ENCODE results near the gene TAS2R40.

Gene TAS2R40

DNA sequence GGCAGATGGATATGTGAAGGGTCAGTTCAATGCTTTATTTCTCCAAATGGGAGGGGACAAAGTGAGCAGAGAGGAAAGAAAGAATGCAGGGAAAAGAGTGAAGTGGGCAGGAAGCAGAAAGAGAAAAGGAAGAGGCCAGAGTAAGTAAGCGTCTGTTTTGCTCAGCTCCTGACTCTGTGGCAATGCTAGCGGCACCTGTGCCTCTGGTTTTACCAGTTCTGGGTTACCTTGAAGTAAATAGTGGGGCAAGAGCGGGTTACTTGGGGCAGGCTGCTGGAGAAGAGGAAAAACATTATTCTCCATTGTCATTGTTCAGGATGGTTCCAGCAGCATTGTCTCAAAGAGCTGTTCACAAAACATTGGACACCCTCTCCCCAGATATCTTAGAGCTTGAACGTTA is 1.9 kb downstream of the TAS2R40 start:
- no peak for DNase-seq (ENCODE audit: low read depth in 2 of 2)

DNA sequence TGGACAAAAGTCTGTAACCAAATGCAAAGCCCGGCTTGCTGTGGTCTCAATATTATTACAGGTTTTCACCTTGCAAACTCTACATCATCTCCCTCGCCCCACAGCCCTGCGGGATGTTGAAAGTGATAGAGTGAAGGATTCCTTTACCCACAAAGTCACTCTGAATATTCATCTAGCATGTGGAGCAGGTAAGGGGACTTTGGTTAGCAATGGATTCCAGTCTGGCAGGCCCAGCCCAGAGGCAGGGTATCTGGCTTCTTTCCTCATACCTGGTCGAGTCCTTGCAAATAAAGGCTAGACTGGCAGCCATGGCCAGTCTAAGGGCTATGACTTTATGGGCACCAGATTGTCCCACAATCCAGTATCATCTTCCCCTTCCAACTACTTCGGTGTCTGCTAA is 3.2 kb downstream of the TAS2R40 start:
- DNase-seq (ENCODE audit: low read depth in 2 of 2) = no peak

DNA sequence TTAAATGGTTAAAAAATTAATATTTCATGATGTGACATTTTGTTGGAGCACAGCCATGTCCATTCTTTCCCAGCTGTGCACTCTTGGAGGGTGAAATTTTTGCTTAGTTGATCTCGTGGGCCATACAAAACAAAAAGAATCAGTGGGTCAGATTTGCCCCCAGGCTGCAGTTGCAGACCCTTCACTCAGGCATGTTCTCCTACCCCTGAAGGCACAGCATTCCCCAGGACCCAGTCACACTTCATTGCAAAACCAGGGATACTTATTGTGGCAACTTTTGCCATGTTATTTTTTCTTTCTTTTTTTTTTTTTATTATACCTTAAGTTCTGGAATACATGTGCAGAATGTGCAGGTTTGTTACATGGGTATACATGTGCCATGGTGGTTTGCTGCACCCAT is 6.0 kb downstream of the TAS2R40 start:
- DNase-seq (ENCODE audit: low read depth in 2 of 2) = no peak

DNA sequence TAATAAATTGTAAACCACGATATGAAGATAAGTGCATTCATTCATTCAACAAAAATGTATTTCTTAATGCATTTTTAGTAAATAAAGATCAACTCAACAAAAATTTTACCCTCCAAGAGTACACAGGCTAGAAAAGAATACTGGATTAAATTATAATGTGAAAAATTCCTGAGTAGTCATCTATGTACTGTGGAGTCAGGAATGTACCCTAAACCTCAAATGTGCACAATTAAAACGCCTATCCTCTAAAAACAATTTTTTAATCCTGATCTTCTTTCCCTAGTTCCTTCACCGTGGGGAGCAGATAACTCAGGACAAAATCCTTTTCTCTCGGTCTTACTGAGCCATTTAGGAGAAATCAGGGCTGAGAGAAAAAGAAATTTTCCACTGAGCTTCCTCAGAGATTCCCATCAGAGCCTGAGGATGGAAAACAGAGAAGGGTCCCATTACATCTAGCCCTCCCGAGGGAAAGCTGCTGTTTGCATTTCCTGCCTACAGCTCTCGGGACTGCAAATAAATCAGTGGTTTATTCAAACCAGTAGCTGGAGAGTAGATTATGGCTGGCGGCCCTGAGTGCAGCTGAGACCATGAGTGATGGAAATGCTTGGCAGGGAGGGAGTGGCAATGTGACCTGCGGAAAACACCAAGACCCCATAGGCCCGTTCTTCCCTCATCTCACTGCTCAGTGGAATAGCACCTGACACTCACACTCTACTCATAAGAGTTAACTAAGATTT is 7.4 kb downstream of the TAS2R40 start:
- no peak for DNase-seq (ENCODE audit: low read depth in 2 of 2)

DNA sequence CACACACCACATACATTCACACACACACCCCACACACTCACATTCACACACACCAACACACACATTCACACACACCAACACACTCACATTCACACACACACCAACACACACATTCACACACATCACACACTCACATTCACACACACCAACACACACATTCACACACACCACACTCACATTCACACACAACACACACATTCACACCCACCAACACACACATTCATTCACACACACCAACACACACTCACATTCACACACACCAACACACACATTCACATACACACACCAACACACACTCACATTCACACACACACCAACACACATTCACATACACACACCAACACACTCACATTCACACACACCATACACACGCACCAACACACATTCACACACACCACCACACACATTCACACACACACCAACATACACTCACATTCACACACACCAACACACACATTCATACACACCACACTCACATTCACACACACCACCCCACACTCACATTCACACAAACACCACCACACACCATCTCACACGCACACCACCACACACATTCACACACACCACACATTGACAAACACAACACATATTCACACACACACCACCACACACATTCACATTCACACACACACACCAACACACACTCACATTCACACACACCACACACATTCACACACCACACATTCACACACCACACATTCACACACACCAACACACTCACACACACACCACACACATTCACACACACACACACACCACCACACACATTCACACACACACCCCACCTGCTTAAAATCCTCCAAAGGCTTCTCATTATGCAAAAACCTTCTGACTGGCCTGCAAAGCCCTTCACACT is 9.0 kb downstream of the TAS2R40 start:
- DNase-seq (ENCODE audit: low read depth in 2 of 2) = no peak

DNA sequence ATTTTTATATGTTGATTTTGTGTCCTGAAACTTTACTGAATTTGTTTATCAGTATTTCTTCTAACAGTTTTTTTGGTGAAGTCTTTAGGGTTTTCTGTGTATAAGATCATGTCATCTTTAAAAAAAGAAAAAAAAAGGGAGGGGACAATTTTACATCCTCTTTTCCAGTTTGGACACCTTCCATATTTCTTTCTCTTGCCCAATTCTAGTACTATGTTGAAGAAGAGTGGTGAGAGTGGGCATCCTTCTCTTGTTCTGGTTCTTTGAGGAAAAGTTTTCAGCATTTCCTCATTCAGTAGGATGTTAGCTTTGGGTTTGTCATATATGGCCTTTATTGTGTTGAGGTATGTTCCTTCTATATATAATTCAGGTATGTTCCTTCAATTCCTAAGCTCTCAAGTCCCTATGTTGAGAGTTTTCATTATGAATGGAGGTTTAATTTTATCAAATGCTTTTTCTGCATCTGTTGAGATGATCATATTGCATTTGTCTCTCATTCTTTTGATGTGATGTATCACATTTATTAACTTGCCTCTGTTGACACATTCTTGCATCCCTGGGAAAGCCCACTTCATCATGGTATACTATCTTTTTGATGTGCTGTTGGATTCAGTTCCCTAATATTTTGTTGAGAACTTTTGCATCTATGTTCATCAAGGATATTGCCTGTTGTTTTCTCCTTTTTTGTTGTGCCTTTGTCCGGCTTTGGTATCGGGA is 12.1 kb downstream of the TAS2R40 start:
- DNase-seq (ENCODE audit: low read depth in 2 of 2) = no peak

DNA sequence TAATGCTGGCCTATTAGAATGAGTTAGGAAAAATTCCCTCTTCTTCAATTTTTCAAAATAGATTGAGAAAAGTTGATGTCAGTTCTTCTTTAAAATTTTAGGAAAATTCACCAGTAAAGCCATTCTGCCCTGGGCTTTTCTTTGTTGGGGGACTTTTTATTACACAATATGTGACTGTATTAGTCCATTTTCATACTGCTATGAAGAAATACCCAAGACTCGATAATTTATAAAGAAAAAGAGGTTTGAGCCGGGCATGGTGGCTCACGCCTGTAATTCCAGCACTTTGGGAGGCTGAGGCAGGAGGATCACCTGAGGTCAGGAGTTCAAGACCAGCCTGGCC is 12.7 kb downstream of the TAS2R40 start:
- no peak for DNase-seq (ENCODE audit: low read depth in 2 of 2)

DNA sequence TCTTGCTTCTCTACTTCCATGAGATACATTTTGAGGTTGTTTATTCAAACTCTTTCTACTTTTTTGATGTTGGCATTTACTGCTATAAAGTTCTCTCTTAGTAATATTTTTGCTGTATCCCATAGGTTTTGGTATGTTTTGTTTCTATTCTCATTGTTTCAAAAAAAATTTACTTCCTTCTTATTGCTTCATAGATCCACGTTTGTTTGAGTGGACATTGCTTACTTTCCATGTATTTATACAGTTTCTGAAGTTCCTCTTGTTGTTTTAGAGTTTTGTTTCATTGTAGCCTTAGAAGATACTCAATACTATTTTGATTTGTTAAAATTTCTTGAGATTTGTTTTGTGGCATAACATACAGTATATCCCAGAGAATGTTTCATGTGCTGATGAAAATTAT is 13.7 kb downstream of the TAS2R40 start:
- DNase-seq (ENCODE audit: low read depth in 2 of 2) = no peak

DNA sequence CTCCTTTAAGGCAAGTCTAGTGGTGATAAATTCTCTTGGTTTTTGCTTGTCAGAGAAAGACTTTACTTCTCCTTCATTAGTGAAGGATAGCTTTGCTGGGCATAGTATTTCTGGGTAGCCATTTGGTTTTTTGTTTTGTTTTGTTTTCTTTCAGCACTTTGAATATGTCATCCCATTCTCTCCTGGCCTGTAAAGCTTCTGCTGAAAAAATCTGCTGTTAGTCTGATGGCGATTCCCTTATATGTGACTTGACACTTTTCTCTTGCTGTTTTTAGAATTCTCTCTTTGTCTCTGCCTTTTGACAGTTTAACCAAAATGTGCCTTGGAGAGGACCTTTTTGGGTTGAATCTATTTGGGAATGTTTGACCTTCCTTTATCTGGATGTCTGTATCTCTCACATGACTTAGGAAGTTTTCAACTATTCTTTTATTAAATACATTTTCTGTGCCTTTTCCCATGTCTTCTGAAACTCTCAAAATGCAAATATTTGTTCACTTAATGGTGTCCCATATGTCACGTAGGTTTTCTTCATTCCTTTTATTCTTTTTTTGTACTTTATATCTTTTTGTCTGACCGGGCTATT is 14.7 kb downstream of the TAS2R40 start:
- DNase-seq (ENCODE audit: low read depth in 2 of 2) = no peak

DNA sequence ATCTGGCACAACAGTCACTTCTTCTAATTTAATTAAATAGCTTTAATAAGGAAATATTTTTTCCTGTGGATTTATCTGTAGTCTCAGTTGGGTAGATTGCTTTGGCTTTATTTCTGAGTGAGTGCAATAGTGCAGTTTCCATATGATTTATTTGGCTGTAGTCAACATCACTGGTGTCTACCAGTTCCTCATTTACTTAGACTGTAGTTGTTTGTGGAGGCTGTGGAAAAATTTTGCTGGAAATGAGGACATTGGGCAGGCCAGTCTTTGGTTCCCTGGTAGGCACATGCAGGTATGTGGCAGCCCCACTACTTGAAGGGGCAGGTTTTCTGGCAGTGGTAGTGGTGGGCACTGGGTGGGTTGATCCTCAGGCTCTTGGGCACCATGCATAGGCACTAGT is 15.5 kb downstream of the TAS2R40 start:
- no peak for DNase-seq (ENCODE audit: low read depth in 2 of 2)

DNA sequence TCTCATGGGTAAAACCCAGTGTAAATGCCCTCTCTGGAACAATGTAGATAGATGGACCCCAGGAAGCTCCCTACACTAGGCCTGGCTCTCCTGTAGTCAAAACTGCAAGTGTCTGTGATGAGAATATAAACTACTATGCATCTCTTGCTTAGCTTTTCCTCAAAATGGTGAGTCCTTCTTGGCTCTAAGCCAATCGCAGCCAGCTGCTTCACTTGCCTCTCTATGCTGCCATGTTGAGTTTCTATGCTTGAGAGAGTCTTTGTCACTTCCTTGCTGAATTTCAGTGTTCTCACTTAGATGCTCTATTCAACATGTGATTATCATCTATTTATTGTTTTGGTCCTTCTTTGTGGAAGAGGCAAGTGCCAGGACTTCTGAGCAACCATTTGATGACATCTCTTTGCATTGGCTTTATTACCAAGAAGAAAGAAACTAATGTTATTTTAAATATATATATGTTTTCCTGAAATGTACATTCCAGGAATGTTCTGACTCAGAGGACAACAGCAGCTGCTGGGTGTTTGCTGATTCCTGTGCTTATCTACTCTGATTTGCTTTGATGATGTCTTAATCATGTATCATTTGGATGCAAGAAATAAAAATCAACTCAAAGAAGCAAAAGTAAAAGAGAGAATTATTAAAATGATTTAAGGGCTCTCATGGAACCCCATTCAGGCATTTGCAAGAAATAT is 16.6 kb downstream of the TAS2R40 start:
- DNase-seq (ENCODE audit: low read depth in 2 of 2) = no peak

DNA sequence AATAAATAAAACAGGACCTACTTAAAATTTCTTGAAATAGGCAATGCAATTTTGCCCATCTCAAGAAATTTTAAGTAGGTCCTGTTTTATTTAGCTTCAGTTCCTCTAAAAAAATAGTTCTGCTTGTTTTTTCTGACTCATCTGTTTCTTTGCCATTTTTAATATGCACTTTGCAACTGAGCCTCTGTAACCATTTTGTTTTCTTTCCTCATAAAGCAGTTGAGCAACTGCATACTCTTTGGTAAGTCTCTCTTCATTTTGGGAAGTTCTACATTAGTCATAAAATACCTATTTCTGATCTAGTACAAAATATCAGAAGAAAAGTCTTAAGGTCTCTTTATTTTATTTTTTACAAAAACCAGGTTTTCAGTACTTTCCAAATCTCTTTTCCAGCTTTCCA is 18.0 kb downstream of the TAS2R40 start:
- no peak for DNase-seq (ENCODE audit: low read depth in 2 of 2)

DNA sequence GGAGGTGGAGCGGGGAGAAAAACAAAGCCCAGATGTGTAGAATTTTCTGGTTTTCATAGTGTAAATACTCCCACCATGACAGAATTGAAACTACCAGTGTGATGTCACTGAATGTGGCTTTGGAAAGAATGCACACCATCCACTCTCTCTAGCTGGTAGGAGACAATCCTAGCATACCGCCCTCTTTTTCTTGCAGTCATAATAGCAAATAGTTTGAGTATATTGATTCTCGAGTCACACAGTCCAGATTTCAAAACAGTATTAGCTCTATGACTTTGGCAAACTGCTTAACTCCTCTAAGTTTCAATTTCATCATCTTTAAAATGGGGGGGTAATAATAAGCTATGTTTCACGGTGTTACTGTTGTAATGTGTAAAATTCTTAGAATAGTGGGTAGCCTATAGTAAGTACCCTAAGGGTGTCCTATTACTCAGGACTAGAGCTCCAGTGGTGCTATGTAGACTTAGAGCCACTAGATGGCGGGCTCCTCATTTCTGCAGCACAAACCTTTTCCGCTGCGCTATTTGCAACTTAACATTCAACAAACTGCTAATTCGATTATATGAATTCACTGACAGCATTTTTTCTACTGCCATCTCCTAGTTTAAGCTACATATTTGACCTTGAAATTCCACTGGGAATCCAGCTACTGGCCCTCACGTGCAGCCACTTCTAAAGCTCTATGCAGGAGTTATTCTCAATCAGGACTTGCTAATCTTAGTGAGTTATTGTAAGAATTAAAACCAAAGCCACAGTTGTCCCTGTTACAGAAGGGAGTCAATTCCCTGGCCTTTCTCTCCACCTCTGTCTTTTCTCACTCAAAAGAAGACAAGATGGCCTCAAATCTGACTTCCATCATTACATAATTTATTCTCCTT is 18.7 kb downstream of the TAS2R40 start:
- peak; percentile 26 to 48 for DNase-seq (ENCODE audit: low read depth in 2 of 2)

DNA sequence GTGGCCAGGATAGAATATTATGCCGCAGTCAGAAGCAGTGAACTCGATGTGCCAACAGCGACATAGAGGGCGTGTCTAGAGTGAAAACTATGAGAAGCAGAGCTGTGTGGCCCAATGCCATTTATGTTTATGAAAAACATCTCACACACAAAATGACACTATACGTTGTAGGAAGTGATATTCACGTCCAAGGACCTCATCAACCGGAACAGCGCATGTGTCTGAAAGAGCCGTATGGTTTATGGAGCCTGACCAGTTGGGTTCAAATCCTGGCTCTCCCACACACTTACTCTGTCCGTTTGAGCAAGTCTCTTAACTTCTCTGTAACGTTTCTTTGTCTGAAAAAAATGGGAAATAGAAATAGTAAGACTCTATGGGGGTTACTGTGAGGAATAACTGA is 20.5 kb downstream of the TAS2R40 start:
- no peak for DNase-seq (ENCODE audit: low read depth in 2 of 2)

DNA sequence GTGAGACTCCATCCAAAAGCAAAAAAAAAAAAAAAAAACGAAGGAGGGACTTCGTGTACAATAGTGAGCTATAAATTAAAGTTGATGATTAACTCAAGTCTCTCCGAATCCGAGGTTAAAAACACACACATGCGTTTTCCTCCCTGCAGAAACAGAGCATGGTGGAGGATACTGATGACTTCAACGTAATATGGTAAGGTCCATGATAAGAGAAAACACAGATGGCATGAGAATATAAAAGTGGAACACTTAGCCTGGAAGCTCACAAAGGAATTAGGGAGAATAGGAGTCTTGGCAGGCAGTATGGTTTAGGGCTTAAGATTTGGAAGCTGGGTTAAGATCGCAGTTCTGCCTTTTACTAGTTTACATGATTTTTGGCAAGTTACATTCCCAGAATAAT is 21.3 kb downstream of the TAS2R40 start:
- DNase-seq (ENCODE audit: low read depth in 2 of 2) = no peak

DNA sequence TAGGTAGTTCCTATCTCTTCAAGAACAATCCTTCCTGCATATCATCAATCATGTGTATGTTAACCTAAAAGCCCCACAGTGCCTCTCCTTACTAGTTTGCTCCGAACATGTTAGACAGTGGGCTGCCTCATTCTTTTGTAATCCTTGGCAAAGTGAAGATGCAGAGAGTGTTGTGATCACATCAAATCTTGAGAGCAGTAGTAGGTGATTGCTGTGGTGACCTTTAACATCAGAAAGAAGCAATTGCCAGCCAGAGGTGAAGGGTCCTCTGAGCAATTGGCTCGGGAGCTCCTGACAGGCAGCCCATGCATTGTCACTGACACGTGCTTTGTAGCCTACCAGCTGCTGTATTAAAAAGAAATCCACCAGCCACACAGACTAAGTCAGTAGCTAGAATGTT is 21.8 kb downstream of the TAS2R40 start:
- DNase-seq (ENCODE audit: low read depth in 2 of 2) = no peak

DNA sequence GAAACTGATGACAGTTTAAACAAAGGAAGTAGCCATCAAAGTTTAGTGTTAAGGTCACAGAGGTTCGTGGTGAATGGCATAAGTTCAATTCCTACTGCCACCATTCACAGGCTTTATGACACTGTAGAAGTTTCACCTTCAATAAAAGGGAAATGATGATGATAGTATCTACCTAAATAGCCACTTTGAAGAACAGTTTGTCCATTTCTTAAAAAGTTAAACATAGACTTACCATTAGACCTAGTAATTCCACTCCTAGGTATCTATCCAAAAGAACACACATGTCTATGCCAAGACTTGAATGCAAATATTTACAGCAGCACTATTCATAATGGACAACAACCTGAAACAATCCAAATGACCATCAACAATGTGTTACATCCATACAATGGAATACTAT is 22.5 kb downstream of the TAS2R40 start:
- DNase-seq (ENCODE audit: low read depth in 2 of 2) = no peak

DNA sequence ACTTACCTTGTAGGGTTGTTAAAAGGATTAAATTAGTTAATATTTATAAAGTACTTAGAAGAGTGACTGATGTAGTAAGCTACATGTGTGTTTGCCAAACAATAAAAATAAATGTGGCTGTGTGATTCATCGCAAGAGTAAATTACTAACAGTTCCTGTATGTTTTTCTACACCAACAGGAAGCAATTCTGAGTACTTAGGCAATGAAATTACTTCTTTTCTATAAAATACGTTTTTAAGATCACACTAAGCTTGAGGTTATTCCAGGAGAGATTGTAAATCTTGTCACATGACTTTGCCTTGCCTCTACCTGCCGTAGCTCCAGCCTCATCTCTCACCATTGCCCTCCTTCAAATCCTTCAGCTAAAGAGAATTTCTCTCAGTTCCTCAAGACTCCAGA is 23.3 kb downstream of the TAS2R40 start:
- DNase-seq (ENCODE audit: low read depth in 2 of 2) = no peak

DNA sequence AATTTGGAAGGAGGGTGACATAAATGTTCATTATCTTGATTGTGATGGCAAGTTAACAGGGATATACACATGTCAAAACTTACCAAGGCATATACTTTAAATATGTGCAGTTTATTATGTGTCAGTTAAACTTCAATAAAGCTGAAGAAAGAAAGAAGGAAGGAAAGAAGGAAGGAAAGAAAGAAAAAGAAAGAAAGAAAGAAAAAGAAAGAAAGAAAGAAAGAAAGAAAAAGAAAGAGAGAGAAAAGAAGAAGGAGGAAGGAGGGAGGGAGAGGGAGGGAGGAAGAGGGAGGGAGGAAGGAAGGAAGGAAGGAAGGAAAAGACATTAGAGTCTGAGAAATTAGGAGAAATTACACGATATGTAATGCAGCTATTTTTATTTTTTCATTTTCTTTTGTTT is 25.5 kb downstream of the TAS2R40 start:
- DNase-seq (ENCODE audit: low read depth in 2 of 2) = no peak

DNA sequence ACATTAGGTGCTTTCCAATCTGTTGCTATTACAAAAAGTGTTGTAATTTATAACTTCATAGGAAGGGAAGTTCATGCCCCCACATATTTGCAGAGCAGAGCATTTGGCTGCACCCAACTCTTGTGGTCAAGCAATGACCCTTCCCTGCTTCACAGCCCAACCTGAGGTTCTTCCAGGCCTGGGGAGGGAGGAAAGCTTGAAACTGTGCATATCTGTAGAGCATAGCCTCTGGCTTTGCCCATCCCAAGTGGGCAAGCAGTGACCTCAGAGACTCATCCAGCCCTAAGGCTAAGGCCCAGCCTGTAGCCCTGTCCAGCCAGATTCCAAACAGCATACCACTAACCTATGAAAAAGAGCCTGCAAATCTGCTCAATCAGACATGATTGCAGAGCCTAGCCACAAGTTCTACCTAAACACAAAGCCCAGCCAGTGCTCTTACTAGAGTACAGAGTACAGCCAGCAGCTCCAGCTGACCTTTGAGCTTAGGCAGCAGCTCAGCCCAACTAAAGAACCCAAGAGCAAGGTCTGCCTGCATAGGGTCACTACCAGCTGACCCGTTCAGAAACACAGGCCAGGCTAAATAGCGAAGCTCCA is 27.0 kb downstream of the TAS2R40 start:
- DNase-seq (ENCODE audit: low read depth in 2 of 2) = no peak
